HL-60 (cell line): ENCODE data around the gene AICDA.

ENCODE experiments used
- DNase-seq, 2 experiments: peaks; one replicate each; pipeline ENCODE4 v3.0.0-alpha.2; 2010 to 2020; ENCODE audit warnings: low read depth in 1 of 2, low spot score in 1 of 2
- H3K27ac ChIP-seq: fragments of 250-450 bp; sonication (Bioruptor Pico); replicated peaks from 2 replicates; pipeline ENCODE4 v1.5.1; 2020; ENCODE audit warnings: mild to moderate bottlenecking, moderate library complexity
- H3K27me3 ChIP-seq: fragments of 250-450 bp; sonication (Bioruptor Pico); 2 replicates; pipeline ENCODE4 v1.5.1; 2021; ENCODE audit warnings: mild to moderate bottlenecking, moderate library complexity; ENCODE audit not compliant: insufficient read depth, poor library complexity, severe bottlenecking
- H3K4me3 ChIP-seq: replicated peaks from 2 replicates; pipeline ENCODE4 v1.5.1; 2011; ENCODE audit warnings: mild to moderate bottlenecking, control low read depth, low read length; ENCODE audit not compliant: insufficient read depth
- CTCF ChIP-seq: IDR thresholded peaks from one replicate; pipeline ENCODE4 v1.5.1; 2011; ENCODE audit warnings: low read length, control low read depth, inconsistent platforms; ENCODE audit not compliant: insufficient read depth
- GABPA ChIP-seq: IDR thresholded peaks from 2 replicates; pipeline ENCODE4 v1.6.1; 2012; ENCODE audit warnings: low read depth
- POLR2AphosphoS5 ChIP-seq: IDR thresholded peaks from 2 replicates; pipeline ENCODE4 v1.6.1; 2012; ENCODE audit warnings: low read depth
- REST ChIP-seq: IDR thresholded peaks from 2 replicates; pipeline ENCODE4 v1.6.1; 2012; ENCODE audit warnings: low read depth; ENCODE audit not compliant: insufficient replicate concordance
- SPI1 ChIP-seq: IDR thresholded peaks from 2 replicates; pipeline ENCODE4 v1.6.1; 2012; ENCODE audit warnings: low read depth, mild to moderate bottlenecking, borderline replicate concordance

The AICDA gene

GRCh38 chr12:8644345-8645248 is 31.9 kb upstream of the AICDA start:
- no peak overlapping the region for H3K27ac ChIP-seq
- DNase-seq = peak in 1 of 2 experiments; percentile 41
- TF ChIP-seq GABPA = no peak
- TF ChIP-seq CTCF = no peak
- no peak for TF ChIP-seq REST
- no peak for TF ChIP-seq POLR2AphosphoS5
- no peak for TF ChIP-seq SPI1
- no peak overlapping the region for H3K4me3 ChIP-seq
- H3K27me3 ChIP-seq = peaks cover 5% of the 10 kb centered on the region

GRCh38 chr12:8642775-8643174 is 30.1 kb upstream of the AICDA start:
- TF ChIP-seq POLR2AphosphoS5 = no peak
- TF ChIP-seq SPI1 = no peak
- no peak for TF ChIP-seq REST
- no peak for TF ChIP-seq CTCF
- TF ChIP-seq GABPA = no peak
- DNase-seq = no peak
- peaks cover 3% of the 10 kb centered on the region for H3K27me3 ChIP-seq
- no peak overlapping the region for H3K27ac ChIP-seq
- no peak overlapping the region for H3K4me3 ChIP-seq

GRCh38 chr12:8639936-8640335 is 27.3 kb upstream of the AICDA start:
- TF ChIP-seq CTCF = no peak
- TF ChIP-seq GABPA = no peak
- no peak for TF ChIP-seq REST
- no peak for TF ChIP-seq SPI1
- TF ChIP-seq POLR2AphosphoS5 = no peak
- no peak overlapping the region for H3K4me3 ChIP-seq
- H3K27ac ChIP-seq = no peak overlapping the region
- no peak for DNase-seq
- H3K27me3 ChIP-seq = peaks cover 2% of the 10 kb centered on the region
